Panc1 (cell line): ENCODE measurements around the gene PNO1. TPM values are rescaled to one million over a fixed set of nuclear protein-coding genes. Genes with fewer than 3 reads are reported as not detected.

Experiments used
- ATAC-seq: fragments of 200-7000 bp; cut with Tn5 transposase; 2 replicates; pipeline ENCODE4 v1.9.1; 2020; ENCODE audit warnings: mild to moderate bottlenecking, moderate library complexity
- BruUV-seq: library from RNA; stranded (reverse); fragments of 400-500 nt; replicated peaks from 2 replicates; lab custom pipeline; 2021; lab: Mats Ljungman, UMichigan
- CTCF ChIA-PET: fragments of 300-600 bp; sonication (Branson Sonifier 250); formaldehyde crosslinking; loops from one replicate; lab custom pipeline; 2022; ENCODE audit warnings: antibody characterized with exemption; lab: Charles Lee
- POLR2A ChIA-PET: fragments of 300-600 bp; sonication (Branson Sonifier 250); formaldehyde crosslinking; loops from one replicate; lab custom pipeline; 2022; ENCODE audit warnings: antibody characterized with exemption; lab: Charles Lee
- DNase-seq: peaks from one replicate; pipeline ENCODE4 v3.0.0-alpha.2; 2010; ENCODE audit warnings: low read depth, low spot score
- H3K27ac ChIP-seq: 2 replicates; pipeline ENCODE4 v1.5.1; 2011; ENCODE audit warnings: mild to moderate bottlenecking, low read length, inconsistent platforms
- H3K27me3 ChIP-seq: fragments of 200-500 bp; sonication (Bioruptor generic); 2 replicates; pipeline ENCODE4 v1.6.0; 2014; ENCODE audit warnings: low read length, inconsistent platforms; ENCODE audit not compliant: control insufficient read depth, insufficient read depth
- H3K36me3 ChIP-seq: fragments of 200-500 bp; sonication (Bioruptor generic); 2 replicates; pipeline ENCODE4 v1.5.1; 2014; ENCODE audit warnings: inconsistent platforms, mild to moderate bottlenecking, low read length, moderate library complexity; ENCODE audit not compliant: control insufficient read depth, insufficient read depth
- H3K4me1 ChIP-seq: 2 replicates; pipeline ENCODE4 v1.5.1; 2011; ENCODE audit warnings: inconsistent platforms, mild to moderate bottlenecking, low read length, moderate library complexity; ENCODE audit not compliant: control insufficient read depth, insufficient read depth
- H3K4me3 ChIP-seq, 2 experiments: 2 replicates each; pipeline ENCODE4 v1.5.1; 2011 to 2012; ENCODE audit warnings: low read depth in 2 of 2, low read length in 2 of 2, mild to moderate bottlenecking in 2 of 2, inconsistent platforms in 1 of 2, moderate library complexity in 1 of 2
- H3K9me3 ChIP-seq: fragments of 200-500 bp; sonication (Bioruptor generic); 2 replicates; pipeline ENCODE4 v1.5.1; 2014; ENCODE audit warnings: low read depth, mild to moderate bottlenecking, inconsistent platforms, low read length, moderate library complexity; ENCODE audit not compliant: control insufficient read depth, insufficient read depth
- POLR2AphosphoS5 ChIP-seq: IDR thresholded peaks from 2 replicates; pipeline ENCODE4 v1.6.1; 2012; ENCODE audit warnings: mild to moderate bottlenecking, low read depth, low read length, moderate library complexity
- in situ Hi-C: cut with HindIII; loops from 2 replicates; pipeline ENCODE4 v1.10.0; 2016; ENCODE audit warnings: low sequenced_read_pairs, low pct_unique_long_range_greater_than_20kb
- intact Hi-C: fragments of 100-400 bp; cut with micrococcal nuclease; formaldehyde crosslinking; loops from one replicate; pipeline ENCODE4 v1.10.0; 2022; ENCODE audit not compliant: unreplicated experiment
- total RNA-seq: library from RNA; stranded (reverse); gene quantifications from one replicate; pipeline ENCODE4 v1.2.1, GENCODE V29; 2021; ENCODE audit not compliant: unreplicated experiment
- TF ChIP-seq, protein P1 (sequence below), 2 experiments: IDR thresholded peaks; 2 replicates each; pipeline ENCODE4 v1.6.1; 2011 to 2012; ENCODE audit warnings: low read depth in 2 of 2, control low read depth in 1 of 2, low read length in 1 of 2, mild to moderate bottlenecking in 1 of 2, moderate library complexity in 1 of 2; ENCODE audit not compliant: insufficient read depth in 1 of 2
- TF ChIP-seq, protein P2 (sequence below): fragments of 450-650 bp; IDR thresholded peaks from 2 replicates; pipeline ENCODE4 v1.5.1; 2017; ENCODE audit warnings: mild to moderate bottlenecking

The PNO1 gene
- total RNA-seq, 1 experiment from 2014 or later, result 37.7 TPM

- DNase-seq (peak; percentile 74), ATAC-seq (peak; percentile 79)
- ChIA-PET CTCF (interaction anchor here (0.7 to 1.5 kb wide), 3 partner anchors 152 to 170 kb away, joined by 5 to 6 read pairs (median 6); no protein-coding TSS in a partner anchor), POLR2A (no interaction called here)
- Histone ChIP-seq H3K36me3 (no peaks in the 10 kb centered on the region), H3K4me3 (peak overlapping the region in 1 of 2 experiments; percentile 36; a peak in 2 of 4 replicates), H3K27me3 (no peaks in the 10 kb centered on the region), H3K9me3 (no peaks in the 10 kb centered on the region), H3K4me1 (no peaks in the 10 kb centered on the region), H3K27ac (no peak overlapping the region)
- intact Hi-C loops, result loop anchor here (2.0 to 5.0 kb wide), 2 partner anchors 171 to 320 kb away; no protein-coding TSS in a partner anchor
- TF ChIP-seq, protein P1, sequence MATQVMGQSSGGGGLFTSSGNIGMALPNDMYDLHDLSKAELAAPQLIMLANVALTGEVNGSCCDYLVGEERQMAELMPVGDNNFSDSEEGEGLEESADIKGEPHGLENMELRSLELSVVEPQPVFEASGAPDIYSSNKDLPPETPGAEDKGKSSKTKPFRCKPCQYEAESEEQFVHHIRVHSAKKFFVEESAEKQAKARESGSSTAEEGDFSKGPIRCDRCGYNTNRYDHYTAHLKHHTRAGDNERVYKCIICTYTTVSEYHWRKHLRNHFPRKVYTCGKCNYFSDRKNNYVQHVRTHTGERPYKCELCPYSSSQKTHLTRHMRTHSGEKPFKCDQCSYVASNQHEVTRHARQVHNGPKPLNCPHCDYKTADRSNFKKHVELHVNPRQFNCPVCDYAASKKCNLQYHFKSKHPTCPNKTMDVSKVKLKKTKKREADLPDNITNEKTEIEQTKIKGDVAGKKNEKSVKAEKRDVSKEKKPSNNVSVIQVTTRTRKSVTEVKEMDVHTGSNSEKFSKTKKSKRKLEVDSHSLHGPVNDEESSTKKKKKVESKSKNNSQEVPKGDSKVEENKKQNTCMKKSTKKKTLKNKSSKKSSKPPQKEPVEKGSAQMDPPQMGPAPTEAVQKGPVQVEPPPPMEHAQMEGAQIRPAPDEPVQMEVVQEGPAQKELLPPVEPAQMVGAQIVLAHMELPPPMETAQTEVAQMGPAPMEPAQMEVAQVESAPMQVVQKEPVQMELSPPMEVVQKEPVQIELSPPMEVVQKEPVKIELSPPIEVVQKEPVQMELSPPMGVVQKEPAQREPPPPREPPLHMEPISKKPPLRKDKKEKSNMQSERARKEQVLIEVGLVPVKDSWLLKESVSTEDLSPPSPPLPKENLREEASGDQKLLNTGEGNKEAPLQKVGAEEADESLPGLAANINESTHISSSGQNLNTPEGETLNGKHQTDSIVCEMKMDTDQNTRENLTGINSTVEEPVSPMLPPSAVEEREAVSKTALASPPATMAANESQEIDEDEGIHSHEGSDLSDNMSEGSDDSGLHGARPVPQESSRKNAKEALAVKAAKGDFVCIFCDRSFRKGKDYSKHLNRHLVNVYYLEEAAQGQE (IDR thresholded peaks at IDR 0.05; ENCODE audit: insufficient read depth in 1 of 2, low read depth in 2 of 2, low read length in 1 of 2), result no peak
- TF ChIP-seq, protein P2, sequence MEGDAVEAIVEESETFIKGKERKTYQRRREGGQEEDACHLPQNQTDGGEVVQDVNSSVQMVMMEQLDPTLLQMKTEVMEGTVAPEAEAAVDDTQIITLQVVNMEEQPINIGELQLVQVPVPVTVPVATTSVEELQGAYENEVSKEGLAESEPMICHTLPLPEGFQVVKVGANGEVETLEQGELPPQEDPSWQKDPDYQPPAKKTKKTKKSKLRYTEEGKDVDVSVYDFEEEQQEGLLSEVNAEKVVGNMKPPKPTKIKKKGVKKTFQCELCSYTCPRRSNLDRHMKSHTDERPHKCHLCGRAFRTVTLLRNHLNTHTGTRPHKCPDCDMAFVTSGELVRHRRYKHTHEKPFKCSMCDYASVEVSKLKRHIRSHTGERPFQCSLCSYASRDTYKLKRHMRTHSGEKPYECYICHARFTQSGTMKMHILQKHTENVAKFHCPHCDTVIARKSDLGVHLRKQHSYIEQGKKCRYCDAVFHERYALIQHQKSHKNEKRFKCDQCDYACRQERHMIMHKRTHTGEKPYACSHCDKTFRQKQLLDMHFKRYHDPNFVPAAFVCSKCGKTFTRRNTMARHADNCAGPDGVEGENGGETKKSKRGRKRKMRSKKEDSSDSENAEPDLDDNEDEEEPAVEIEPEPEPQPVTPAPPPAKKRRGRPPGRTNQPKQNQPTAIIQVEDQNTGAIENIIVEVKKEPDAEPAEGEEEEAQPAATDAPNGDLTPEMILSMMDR, result peak; percentile 97
- in situ Hi-C loops, result no loop called here
- BruUV-seq, result no TSS peak
Measured at GRCh38 chr2:68121873-68122679, 35.6 kb upstream of the PNO1 start.

GRCh38 chr2:68122680-68122964 is 35.1 kb upstream of the PNO1 start:
- in situ Hi-C loops, result no loop called here
- BruUV-seq, result no TSS peak
- POLR2A ChIA-PET, result no interaction called here

More at GRCh38 chr2:68122680-68122964, 35.1 kb upstream of the PNO1 start:
- Histone ChIP-seq H3K27ac (no peak overlapping the region), H3K27me3 (no peaks in the 10 kb centered on the region), H3K36me3 (no peaks in the 10 kb centered on the region), H3K9me3 (no peaks in the 10 kb centered on the region), H3K4me1 (no peaks in the 10 kb centered on the region), H3K4me3 (peak overlapping the region in 1 of 2 experiments; percentile 36; a peak in 2 of 4 replicates)
- intact Hi-C loops, result loop anchor here (2.0 to 5.0 kb wide), 2 partner anchors 170 to 320 kb away; no protein-coding TSS in a partner anchor
- DNase-seq, result no peak
- ATAC-seq, result no peak; the same call in 1 of the 2 replicates
- CTCF ChIA-PET, result interaction anchor here (0.7 to 1.5 kb wide), 3 partner anchors 151 to 169 kb away, joined by 5 to 6 read pairs (median 6); no protein-coding TSS in a partner anchor
- TF ChIP-seq, protein P2, result peak; percentile 4
- TF ChIP-seq POLR2AphosphoS5, result no peak
